Loucy (cell line): Measurements from ENCODE around the gene SENP2.

ENCODE experiments used
- H2AFZ ChIP-seq: fragments of 200-600 bp; sonication (generic); 2 replicates; pipeline ENCODE4 v1.6.0; 2016; ENCODE audit warnings: antibody characterized with exemption, mild to moderate bottlenecking, low read length, moderate library complexity
- H3F3A ChIP-seq: fragments of 200-600 bp; 2 replicates; pipeline ENCODE4 v1.6.0; 2016; ENCODE audit warnings: antibody characterized with exemption, low read depth, mild to moderate bottlenecking
- H3K27me3 ChIP-seq: fragments of 200-600 bp; sonication (generic); 2 replicates; pipeline ENCODE4 v1.6.1; 2014; ENCODE audit warnings: low read length, mild to moderate bottlenecking; ENCODE audit not compliant: insufficient read depth, poor library complexity, severe bottlenecking
- H3K36me3 ChIP-seq: fragments of 200-600 bp; sonication (generic); 2 replicates; pipeline ENCODE4 v1.6.1; 2016; ENCODE audit warnings: low read length; ENCODE audit not compliant: insufficient read depth
- H3K4me1 ChIP-seq: fragments of 200-600 bp; sonication (generic); 2 replicates; pipeline ENCODE4 v1.5.1; 2014; ENCODE audit warnings: low read length, mild to moderate bottlenecking; ENCODE audit not compliant: insufficient read depth, poor library complexity, severe bottlenecking
- H3K4me2 ChIP-seq: fragments of 200-600 bp; sonication (generic); 2 replicates; pipeline ENCODE4 v1.6.0; 2014; ENCODE audit warnings: antibody characterized with exemption, low read length, low read depth, mild to moderate bottlenecking; ENCODE audit not compliant: poor library complexity, severe bottlenecking
- H3K4me3 ChIP-seq: fragments of 200-600 bp; sonication (generic); 2 replicates; pipeline ENCODE4 v1.5.1; 2014; ENCODE audit warnings: low read length, mild to moderate bottlenecking, mixed read lengths; ENCODE audit not compliant: poor library complexity, severe bottlenecking
- H3K79me2 ChIP-seq: fragments of 200-600 bp; sonication (generic); 2 replicates; pipeline ENCODE4 v1.6.1; 2014; ENCODE audit warnings: low read length; ENCODE audit not compliant: insufficient read depth
- H3K9ac ChIP-seq: fragments of 200-600 bp; sonication (generic); 2 replicates; pipeline ENCODE4 v1.6.0; 2014; ENCODE audit warnings: mild to moderate bottlenecking, low read depth, low read length, moderate library complexity; ENCODE audit not compliant: poor library complexity, severe bottlenecking
- H3K9me2 ChIP-seq: fragments of 200-600 bp; sonication (generic); replicated peaks from 2 replicates; pipeline ENCODE4 v1.6.1; 2016; ENCODE audit warnings: low read depth, low read length, mixed read lengths
- H3K9me3 ChIP-seq: fragments of 200-600 bp; sonication (generic); 2 replicates; pipeline ENCODE4 v1.6.1; 2014; ENCODE audit warnings: mild to moderate bottlenecking, antibody characterized with exemption, low read length, low read depth; ENCODE audit not compliant: insufficient read depth
- H4K20me1 ChIP-seq: fragments of 200-600 bp; sonication (generic); 2 replicates; pipeline ENCODE4 v1.6.0; 2014; ENCODE audit warnings: antibody characterized with exemption, low read length, mild to moderate bottlenecking; ENCODE audit not compliant: insufficient read depth, poor library complexity, severe bottlenecking
- EZH2phosphoT487 ChIP-seq: fragments of 200-600 bp; IDR thresholded peaks from 2 replicates; pipeline ENCODE4 v1.6.1; 2018; ENCODE audit warnings: antibody characterized with exemption, mild to moderate bottlenecking, moderate library complexity, borderline replicate concordance
- TF ChIP-seq, protein P1 (sequence below): fragments of 200-600 bp; sonication (generic); conservative IDR thresholded peaks from 2 replicates; pipeline ENCODE4 v1.5.1; 2014; ENCODE audit warnings: mild to moderate bottlenecking, antibody characterized with exemption, low read length

The SENP2 gene

GRCh38 chr3:185667574-185667973, 81.5 kb downstream of the SENP2 start:
- Histone ChIP-seq H3K4me1 (no peaks in the 10 kb centered on the region), H2AFZ (no peak overlapping the region), H3K4me2 (no peak overlapping the region), H3K4me3 (no peak overlapping the region), H3K9ac (no peak overlapping the region), H3K9me3 (no peaks in the 10 kb centered on the region), H3K79me2 (no peaks in the 10 kb centered on the region), H3K27me3 (peaks cover 6% of the 10 kb centered on the region), H3K9me2 (no peaks in the 10 kb centered on the region), H3F3A (no peaks in the 10 kb centered on the region), H3K36me3 (no peaks in the 10 kb centered on the region), H4K20me1 (no peaks in the 10 kb centered on the region)
- no peak for TF ChIP-seq EZH2phosphoT487
- TF ChIP-seq, protein P1, sequence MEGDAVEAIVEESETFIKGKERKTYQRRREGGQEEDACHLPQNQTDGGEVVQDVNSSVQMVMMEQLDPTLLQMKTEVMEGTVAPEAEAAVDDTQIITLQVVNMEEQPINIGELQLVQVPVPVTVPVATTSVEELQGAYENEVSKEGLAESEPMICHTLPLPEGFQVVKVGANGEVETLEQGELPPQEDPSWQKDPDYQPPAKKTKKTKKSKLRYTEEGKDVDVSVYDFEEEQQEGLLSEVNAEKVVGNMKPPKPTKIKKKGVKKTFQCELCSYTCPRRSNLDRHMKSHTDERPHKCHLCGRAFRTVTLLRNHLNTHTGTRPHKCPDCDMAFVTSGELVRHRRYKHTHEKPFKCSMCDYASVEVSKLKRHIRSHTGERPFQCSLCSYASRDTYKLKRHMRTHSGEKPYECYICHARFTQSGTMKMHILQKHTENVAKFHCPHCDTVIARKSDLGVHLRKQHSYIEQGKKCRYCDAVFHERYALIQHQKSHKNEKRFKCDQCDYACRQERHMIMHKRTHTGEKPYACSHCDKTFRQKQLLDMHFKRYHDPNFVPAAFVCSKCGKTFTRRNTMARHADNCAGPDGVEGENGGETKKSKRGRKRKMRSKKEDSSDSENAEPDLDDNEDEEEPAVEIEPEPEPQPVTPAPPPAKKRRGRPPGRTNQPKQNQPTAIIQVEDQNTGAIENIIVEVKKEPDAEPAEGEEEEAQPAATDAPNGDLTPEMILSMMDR, result no peak

- no peak overlapping the region for H3K4me3 ChIP-seq
- no peaks in the 10 kb centered on the region for H3K79me2 ChIP-seq
- no peaks in the 10 kb centered on the region for H4K20me1 ChIP-seq
- H3F3A ChIP-seq, result no peaks in the 10 kb centered on the region
- H3K4me1 ChIP-seq, result no peaks in the 10 kb centered on the region
- no peaks in the 10 kb centered on the region for H3K36me3 ChIP-seq
- no peaks in the 10 kb centered on the region for H3K9me2 ChIP-seq
- TF ChIP-seq, protein P1, result peak; percentile 76
- no peak for TF ChIP-seq EZH2phosphoT487
- no peaks in the 10 kb centered on the region for H3K27me3 ChIP-seq
- H3K9me3 ChIP-seq, result no peaks in the 10 kb centered on the region
- H3K9ac ChIP-seq, result no peak overlapping the region
- H2AFZ ChIP-seq, result no peak overlapping the region
- H3K4me2 ChIP-seq, result no peak overlapping the region
These were observed 91.2 kb downstream of the SENP2 start for GRCh38 chr3:185677146-185677829.

- no peaks in the 10 kb centered on the region for H3F3A ChIP-seq
- H2AFZ ChIP-seq, result no peak overlapping the region
- H3K4me1 ChIP-seq, result no peaks in the 10 kb centered on the region
- no peaks in the 10 kb centered on the region for H3K79me2 ChIP-seq
- no peaks in the 10 kb centered on the region for H3K9me3 ChIP-seq
- no peak for TF ChIP-seq EZH2phosphoT487
- TF ChIP-seq, protein P1, result no peak
- H3K9me2 ChIP-seq, result no peaks in the 10 kb centered on the region
- no peaks in the 10 kb centered on the region for H4K20me1 ChIP-seq
- no peaks in the 10 kb centered on the region for H3K27me3 ChIP-seq
- H3K9ac ChIP-seq, result no peak overlapping the region
- H3K4me3 ChIP-seq, result no peak overlapping the region
- no peak overlapping the region for H3K4me2 ChIP-seq
- no peaks in the 10 kb centered on the region for H3K36me3 ChIP-seq
These were observed 91.9 kb downstream of the SENP2 start for GRCh38 chr3:185678027-185678426.
